ENCODE results near the gene FHIT. TPM values are rescaled to one million over a fixed set of nuclear protein-coding genes. Genes with fewer than 3 reads are reported as not detected.
"Not testable (repeated sequence)": the region's sequence is repeated elsewhere in the genome, so short reads cannot be mapped to it uniquely, and the experiment has no call there.

The FHIT gene
- total RNA-seq, 1 donor, result 2.2 TPM

DNA sequence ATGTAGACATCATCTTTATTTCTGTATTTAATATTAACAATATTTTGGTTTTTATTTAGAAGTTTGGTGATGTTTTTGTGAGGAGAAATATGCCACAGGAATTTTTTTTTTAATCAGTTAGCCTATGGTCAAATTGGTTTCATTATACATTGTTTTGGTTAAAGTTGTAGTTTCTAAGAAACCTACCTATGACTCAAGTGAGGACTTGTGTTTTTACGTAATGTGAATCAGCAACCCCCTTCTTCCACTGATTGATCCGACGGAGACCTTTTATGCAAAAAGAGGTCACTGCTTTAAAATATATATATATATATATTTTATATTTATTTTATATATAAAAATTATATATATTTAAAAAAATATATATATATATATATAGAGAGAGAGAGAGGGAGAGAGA lies 698.1 kb downstream of the FHIT start:
- TF ChIP-seq, protein P1, sequence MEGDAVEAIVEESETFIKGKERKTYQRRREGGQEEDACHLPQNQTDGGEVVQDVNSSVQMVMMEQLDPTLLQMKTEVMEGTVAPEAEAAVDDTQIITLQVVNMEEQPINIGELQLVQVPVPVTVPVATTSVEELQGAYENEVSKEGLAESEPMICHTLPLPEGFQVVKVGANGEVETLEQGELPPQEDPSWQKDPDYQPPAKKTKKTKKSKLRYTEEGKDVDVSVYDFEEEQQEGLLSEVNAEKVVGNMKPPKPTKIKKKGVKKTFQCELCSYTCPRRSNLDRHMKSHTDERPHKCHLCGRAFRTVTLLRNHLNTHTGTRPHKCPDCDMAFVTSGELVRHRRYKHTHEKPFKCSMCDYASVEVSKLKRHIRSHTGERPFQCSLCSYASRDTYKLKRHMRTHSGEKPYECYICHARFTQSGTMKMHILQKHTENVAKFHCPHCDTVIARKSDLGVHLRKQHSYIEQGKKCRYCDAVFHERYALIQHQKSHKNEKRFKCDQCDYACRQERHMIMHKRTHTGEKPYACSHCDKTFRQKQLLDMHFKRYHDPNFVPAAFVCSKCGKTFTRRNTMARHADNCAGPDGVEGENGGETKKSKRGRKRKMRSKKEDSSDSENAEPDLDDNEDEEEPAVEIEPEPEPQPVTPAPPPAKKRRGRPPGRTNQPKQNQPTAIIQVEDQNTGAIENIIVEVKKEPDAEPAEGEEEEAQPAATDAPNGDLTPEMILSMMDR (IDR thresholded peaks at IDR 0.05; ENCODE audit: insufficient read depth, low read depth, low read length), result no peak
- no peak overlapping the region for H3K4me3 ChIP-seq (ENCODE audit: low read depth, low read length)
- no peak for DNase-seq (ENCODE audit: low read depth)

DNA sequence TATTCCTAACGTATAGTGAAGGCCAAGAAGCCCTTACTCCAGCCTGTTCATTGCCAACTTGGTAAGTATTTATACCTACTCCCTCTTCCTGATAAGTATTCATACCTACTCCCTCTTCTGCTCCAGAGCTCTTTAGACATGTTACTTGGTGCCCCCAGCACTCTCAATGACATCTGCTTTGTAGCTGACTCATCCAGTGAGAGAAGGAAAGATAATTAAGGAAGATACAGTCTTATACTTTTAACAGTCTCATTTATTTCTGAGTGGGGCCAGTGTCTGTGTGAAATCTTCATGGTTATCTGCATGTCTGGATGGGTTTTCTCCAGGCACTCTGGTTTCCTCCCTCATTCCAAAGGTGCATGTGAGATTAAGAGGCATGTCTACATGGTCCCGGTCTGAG lies 698.7 kb downstream of the FHIT start:
- H3K4me3 ChIP-seq (ENCODE audit: low read depth, low read length), result no peak overlapping the region
- DNase-seq (ENCODE audit: low read depth), result no peak
- TF ChIP-seq, protein P1 (IDR thresholded peaks at IDR 0.05; ENCODE audit: insufficient read depth, low read depth, low read length), result no peak

DNA sequence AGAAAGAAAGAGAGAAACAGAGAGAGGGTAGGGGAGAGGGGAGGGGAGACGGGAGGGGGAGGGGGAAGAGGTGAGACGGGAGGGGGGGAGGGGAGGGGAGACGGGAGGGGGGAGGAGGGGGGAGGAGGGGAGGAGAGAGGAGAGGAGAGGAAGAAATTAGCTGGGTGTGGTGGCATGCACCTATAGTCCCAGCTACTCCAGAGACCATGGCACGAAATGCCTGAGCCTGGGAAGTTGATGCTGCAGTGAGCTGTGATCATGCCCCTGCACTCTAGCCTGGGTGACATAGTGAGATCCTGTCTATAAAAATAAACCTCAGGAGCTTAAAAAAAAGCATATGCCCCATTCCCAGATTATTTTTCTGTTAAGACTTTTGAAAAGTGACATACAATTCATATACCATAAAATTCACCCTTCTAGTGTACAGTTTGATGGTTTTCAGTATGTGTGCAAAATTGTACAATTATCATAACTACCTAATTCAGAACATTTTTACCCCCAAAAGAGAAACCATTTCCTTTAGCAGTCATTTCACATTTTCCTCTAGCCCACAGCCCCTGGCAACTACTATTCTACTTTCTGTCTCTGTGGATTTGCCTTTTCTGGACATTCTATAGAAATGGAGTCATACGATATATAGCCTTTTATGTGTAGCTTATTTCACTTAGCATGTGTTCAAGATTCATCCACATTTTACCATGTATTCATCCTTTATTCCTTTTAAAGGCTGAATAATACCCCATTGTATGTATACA lies 699.6 kb downstream of the FHIT start:
- no peak for DNase-seq (ENCODE audit: low read depth)
- TF ChIP-seq, protein P1 (IDR thresholded peaks at IDR 0.05; ENCODE audit: insufficient read depth, low read depth, low read length), result no peak
- H3K4me3 ChIP-seq (ENCODE audit: low read depth, low read length), result no peak overlapping the region

DNA sequence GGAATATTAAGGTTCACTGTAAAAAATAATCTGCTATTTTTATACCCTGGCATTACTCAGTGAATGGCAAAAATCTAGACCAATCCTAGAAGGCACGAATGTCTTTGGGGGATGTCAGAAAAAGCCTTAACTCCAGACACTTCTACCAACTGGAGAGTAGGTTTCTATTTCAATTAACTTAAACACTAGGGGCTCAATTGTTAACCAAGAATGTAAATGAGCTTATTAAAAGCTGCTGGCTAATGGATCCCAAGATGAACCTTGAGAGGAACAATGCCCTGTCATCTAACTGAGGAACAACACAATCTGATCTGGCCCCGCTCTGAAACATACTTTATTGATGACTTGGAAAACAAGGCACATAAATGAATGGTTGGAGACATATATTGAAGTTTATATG lies 701.4 kb downstream of the FHIT start:
- TF ChIP-seq, protein P1 (IDR thresholded peaks at IDR 0.05; ENCODE audit: insufficient read depth, low read depth, low read length), result no peak
- H3K4me3 ChIP-seq (ENCODE audit: low read depth, low read length), result no peak overlapping the region
- no peak for DNase-seq (ENCODE audit: low read depth)

DNA sequence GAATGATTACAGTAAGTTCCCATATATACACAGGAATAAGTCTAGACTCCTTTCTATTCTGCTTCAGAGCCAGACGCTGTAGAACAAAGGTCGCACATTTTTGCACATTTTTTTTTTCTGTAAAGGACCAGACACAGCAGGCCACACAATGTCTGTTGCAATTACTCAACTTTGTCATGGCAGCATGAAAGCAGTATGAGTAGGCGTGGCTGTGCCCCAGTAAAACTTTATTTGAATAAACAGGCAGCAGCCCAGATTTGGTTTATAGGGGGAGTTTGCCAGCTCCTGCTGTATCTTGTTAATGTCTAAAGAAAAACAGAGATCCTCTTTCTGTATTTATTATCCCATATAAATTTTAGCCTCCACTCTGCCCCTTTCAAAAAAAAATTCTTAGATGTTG lies 708.3 kb downstream of the FHIT start:
- TF ChIP-seq, protein P1 (IDR thresholded peaks at IDR 0.05; ENCODE audit: insufficient read depth, low read depth, low read length), result no peak
- H3K4me3 ChIP-seq (ENCODE audit: low read depth, low read length), result no peak overlapping the region
- no peak for DNase-seq (ENCODE audit: low read depth)

DNA sequence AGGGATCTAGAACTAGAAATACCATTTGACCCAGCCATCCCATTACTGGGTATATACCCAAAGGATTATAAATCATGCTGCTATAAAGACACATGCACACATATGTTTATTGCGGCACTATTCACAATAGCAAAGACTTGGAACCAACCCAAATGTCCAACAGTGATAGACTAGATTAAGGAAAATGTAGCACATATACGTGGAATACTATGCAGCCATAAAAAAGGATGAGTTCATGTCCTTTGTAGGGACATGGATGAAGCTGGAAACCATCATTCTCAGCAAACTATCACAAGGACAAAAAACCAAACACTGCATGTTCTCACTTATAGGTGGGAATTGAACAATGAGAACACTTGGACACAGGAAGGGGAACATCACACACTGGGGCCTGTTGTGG lies 711.9 kb downstream of the FHIT start:
- not testable (repeated sequence) for DNase-seq (ENCODE audit: low read depth); H3K4me3 ChIP-seq (ENCODE audit: low read depth, low read length)

DNA sequence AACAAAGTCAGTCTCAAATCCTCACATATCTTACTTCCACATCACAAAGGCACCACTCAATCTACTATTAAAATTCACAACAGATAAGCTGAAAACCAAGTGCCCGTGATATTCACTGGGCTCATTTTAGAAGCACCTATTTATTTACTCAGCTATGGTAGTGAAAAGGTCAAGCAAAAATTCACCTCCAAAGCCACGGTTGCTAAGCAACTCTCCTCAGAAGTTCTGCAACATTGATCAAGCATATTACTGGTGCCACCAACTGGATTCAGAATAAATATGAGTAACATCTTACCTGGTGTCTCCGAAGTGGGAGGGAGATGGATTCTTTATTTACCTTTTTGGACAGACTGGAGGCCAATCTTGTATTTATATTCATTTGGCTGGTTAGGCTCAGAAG lies 714.8 kb downstream of the FHIT start:
- DNase-seq (ENCODE audit: low read depth), result no peak
- H3K4me3 ChIP-seq (ENCODE audit: low read depth, low read length), result no peak overlapping the region
- TF ChIP-seq, protein P1 (IDR thresholded peaks at IDR 0.05; ENCODE audit: insufficient read depth, low read depth, low read length), result no peak

Data from fibroblast of villous mesenchyme (primary cell).